ENCODE data around the gene TRAK2.

The TRAK2 gene

GRCh38 chr2:201327678-201328077, 123.6 kb downstream of the TRAK2 start:
- FAIRE-seq: no peak
- TF ChIP-seq POLR2A (IDR thresholded peaks at IDR 0.05; ENCODE audit: low read depth, low read length): no peak
- no peak for TF ChIP-seq SPI1 (IDR thresholded peaks at IDR 0.05; ENCODE audit: low read depth, low read length)
- TF ChIP-seq PAX5 (IDR thresholded peaks at IDR 0.05; ENCODE audit: insufficient read depth, low read length, severe bottlenecking): no peak
- TF ChIP-seq POU2F2 (IDR thresholded peaks at IDR 0.05; ENCODE audit: low read depth, low read length): no peak

More at GRCh38 chr2:201327678-201328077, 123.6 kb downstream of the TRAK2 start:
- no peak for DNase-seq (ENCODE audit: insufficient read length, low spot score)
